H1 (cell line): ENCODE results near the gene CTDSP1. TPM values are rescaled to one million over a fixed set of nuclear protein-coding genes. Genes with fewer than 3 reads are reported as not detected.

Experiments
- CTCF ChIA-PET: fragments of 300-600 bp; sonication (Branson Sonifier 250); formaldehyde crosslinking; loops from one replicate; lab custom pipeline; 2021; ENCODE audit not compliant: partially characterized antibody; lab: Charles Lee
- POLR2A ChIA-PET: fragments of 300-600 bp; sonication (Branson Sonifier 250); formaldehyde crosslinking; loops from one replicate; lab custom pipeline; 2021; ENCODE audit warnings: inconsistent platforms; ENCODE audit not compliant: partially characterized antibody; lab: Charles Lee
- DNase-seq, 2 experiments: peaks; one replicate each; pipeline versions ENCODE4 v3.0.0 to v3.0.0-alpha.2; 2010 to 2022; ENCODE audit warnings: low spot score in 2 of 2, low read depth in 1 of 2, mixed read lengths in 1 of 2
- FAIRE-seq: peaks from 2 replicates; lab custom pipeline; 2011; peaks lifted over from hg19 to GRCh38; lab: Jason Lieb, UNC
- H2AFZ ChIP-seq: 2 replicates; pipeline ENCODE4 v1.8.1; 2012; ENCODE audit warnings: low read length, inconsistent platforms
- H2AK5ac ChIP-seq: 2 replicates; pipeline ENCODE4 v1.6.1; 2013; ENCODE audit warnings: low read depth, low read length
- H2BK120ac ChIP-seq: replicated peaks from 2 replicates; pipeline ENCODE3; 2013; ENCODE audit warnings: low read depth, low read length, inconsistent platforms
- H2BK12ac ChIP-seq: 2 replicates; pipeline ENCODE4 v1.6.1; 2013; ENCODE audit warnings: low read depth, low read length
- H2BK15ac ChIP-seq: 2 replicates; pipeline ENCODE4 v1.6.1; 2013; ENCODE audit warnings: low read length
- H2BK20ac ChIP-seq: 2 replicates; pipeline ENCODE4 v1.6.1; 2013; ENCODE audit warnings: low read length
- H2BK5ac ChIP-seq: 2 replicates; pipeline ENCODE4 v1.6.1; 2013; ENCODE audit warnings: low read depth, low read length
- H3K14ac ChIP-seq: 2 replicates; pipeline ENCODE4 v1.6.1; 2013; ENCODE audit warnings: inconsistent platforms; ENCODE audit not compliant: insufficient read length
- H3K18ac ChIP-seq: 2 replicates; pipeline ENCODE4 v1.6.1; 2013; ENCODE audit warnings: low read length; ENCODE audit errors: extremely low read depth
- H3K23ac ChIP-seq: 2 replicates; pipeline ENCODE4 v1.6.1; 2013; ENCODE audit warnings: inconsistent platforms; ENCODE audit not compliant: insufficient read length
- H3K23me2 ChIP-seq: 2 replicates; pipeline ENCODE4 v1.6.1; 2013; ENCODE audit warnings: low read depth, low read length
- H3K27ac ChIP-seq: 2 replicates; pipeline ENCODE4 v1.6.1; 2011; ENCODE audit warnings: low read depth, low read length, inconsistent platforms
- H3K27me3 ChIP-seq, 4 experiments: replicated peaks in 1 of 4; 1 replicate in 1 of 4; 2 replicates in 3 of 4; pipeline versions ENCODE4 v1.6.1 to v1.8.1; 2011 to 2013; ENCODE audit warnings: low read length in 3 of 4, mild to moderate bottlenecking in 3 of 4, inconsistent platforms in 2 of 4, mixed read lengths in 2 of 4, moderate library complexity in 1 of 4; ENCODE audit not compliant: control insufficient read depth in 3 of 4, insufficient read depth in 3 of 4; ENCODE audit errors: extremely low read depth in 1 of 4
- H3K36me3 ChIP-seq, 4 experiments: 2 replicates each; pipeline versions ENCODE4 v1.6.1 to v1.8.1; 2011 to 2013; ENCODE audit warnings: mild to moderate bottlenecking in 4 of 4, low read length in 3 of 4, moderate library complexity in 2 of 4, control low read depth in 1 of 4, inconsistent platforms in 1 of 4; ENCODE audit not compliant: insufficient read depth in 4 of 4, control insufficient read depth in 2 of 4
- H3K4ac ChIP-seq: replicated peaks from 2 replicates; pipeline ENCODE3; 2013; ENCODE audit warnings: low read length, low read depth, mixed read lengths, inconsistent platforms; ENCODE audit not compliant: insufficient read length
- H3K4me1 ChIP-seq, 4 experiments: replicated peaks in 1 of 4; 1 replicate in 1 of 4; 2 replicates in 3 of 4; pipeline versions ENCODE4 v1.6.1 to v1.8.1; 2011 to 2013; ENCODE audit warnings: low read length in 3 of 4, inconsistent platforms in 2 of 4, mixed read lengths in 1 of 4; ENCODE audit not compliant: insufficient read depth in 4 of 4, control insufficient read depth in 3 of 4
- H3K4me2 ChIP-seq, 2 experiments: 2 replicates each; pipeline versions ENCODE4 v1.6.1 to v1.8.1; 2011 to 2013; ENCODE audit warnings: low read depth in 2 of 2, low read length in 2 of 2, control low read depth in 1 of 2, inconsistent platforms in 1 of 2, mild to moderate bottlenecking in 1 of 2; ENCODE audit not compliant: insufficient read depth in 1 of 2
- H3K4me3 ChIP-seq, 4 experiments: fragments of 200-600, 300-600 bp in 1 of 4; sonication (generic), shearing (Covaris generic), sonication (Bioruptor Twin) in 1 of 4; 2 replicates each; pipeline versions ENCODE4 v1.5.1 to v1.8.1; 2011 to 2016; ENCODE audit warnings: low read length in 4 of 4, low read depth in 3 of 4, control low read depth in 2 of 4, inconsistent platforms in 2 of 4, mild to moderate bottlenecking in 2 of 4, mixed read lengths in 1 of 4, moderate library complexity in 1 of 4; ENCODE audit not compliant: insufficient read depth in 2 of 4; ENCODE audit errors: extremely low read depth in 1 of 4
- H3K56ac ChIP-seq: replicated peaks from 2 replicates; pipeline ENCODE3; 2013; ENCODE audit warnings: low read depth, mild to moderate bottlenecking, mixed read lengths, low read length, inconsistent platforms; ENCODE audit not compliant: insufficient read length
- H3K79me1 ChIP-seq: 2 replicates; pipeline ENCODE4 v1.6.1; 2013; ENCODE audit warnings: low read depth, low read length, control low read depth
- H3K79me2 ChIP-seq, 2 experiments: 2 replicates each; pipeline versions ENCODE4 v1.6.1 to v1.8.1; 2012 to 2013; ENCODE audit warnings: low read length in 2 of 2, mild to moderate bottlenecking in 2 of 2, inconsistent platforms in 1 of 2; ENCODE audit not compliant: insufficient read depth in 2 of 2, control insufficient read depth in 1 of 2
- H3K9ac ChIP-seq, 4 experiments: replicated peaks in 1 of 4; 1 replicate in 1 of 4; 2 replicates in 3 of 4; pipeline versions ENCODE4 v1.6.1 to v1.8.1; 2011 to 2013; ENCODE audit warnings: low read depth in 3 of 4, low read length in 3 of 4, control low read depth in 2 of 4, mild to moderate bottlenecking in 2 of 4, moderate library complexity in 2 of 4, inconsistent platforms in 1 of 4; ENCODE audit errors: extremely low read depth in 1 of 4
- H3K9me3 ChIP-seq, 2 experiments: 2 replicates each; pipeline versions ENCODE4 v1.6.1 to v1.8.1; 2012 to 2013; ENCODE audit warnings: mild to moderate bottlenecking in 2 of 2, moderate library complexity in 2 of 2, control low read depth in 1 of 2, inconsistent platforms in 1 of 2, low read depth in 1 of 2, low read length in 1 of 2, mixed read lengths in 1 of 2; ENCODE audit not compliant: insufficient read depth in 2 of 2
- H4K20me1 ChIP-seq, 2 experiments: replicated peaks in 1 of 2; 2 replicates each; pipeline versions ENCODE3 to v1.8.1; 2011 to 2013; ENCODE audit warnings: inconsistent platforms in 2 of 2, low read length in 2 of 2, mild to moderate bottlenecking in 1 of 2; ENCODE audit not compliant: insufficient read depth in 2 of 2, control insufficient read depth in 1 of 2
- H4K5ac ChIP-seq: 2 replicates; pipeline ENCODE4 v1.6.1; 2013; ENCODE audit warnings: low read length, low read depth, mixed read lengths, inconsistent platforms; ENCODE audit not compliant: insufficient read length
- H4K8ac ChIP-seq: 2 replicates; pipeline ENCODE4 v1.8.0; 2013; ENCODE audit warnings: mild to moderate bottlenecking, moderate library complexity, low read length, inconsistent platforms; ENCODE audit not compliant: insufficient read depth; ENCODE audit errors: extremely low read depth
- H4K91ac ChIP-seq: replicated peaks from 2 replicates; pipeline ENCODE3; 2013; ENCODE audit warnings: low read length, mixed read lengths, inconsistent platforms; ENCODE audit not compliant: insufficient read length
- CREB1 ChIP-seq: IDR thresholded peaks from 2 replicates; pipeline ENCODE4 v1.6.1; 2012; ENCODE audit warnings: inconsistent platforms
- E2F6 ChIP-seq: IDR thresholded peaks from 2 replicates; pipeline ENCODE4 v1.6.1; 2012; ENCODE audit warnings: inconsistent platforms
- GTF2F1 ChIP-seq: IDR thresholded peaks from 2 replicates; pipeline ENCODE4 v1.6.1; 2012; ENCODE audit warnings: low read depth, low read length, improper control_type of control experiment, borderline replicate concordance
- HDAC2 ChIP-seq, 2 experiments: fragments of 300-600 bp in 1 of 2; sonication (generic) in 1 of 2; IDR thresholded peaks; 2 replicates each; pipeline ENCODE4 v1.6.1; 2011 to 2012; ENCODE audit warnings: low read depth in 2 of 2, low read length in 2 of 2, mild to moderate bottlenecking in 2 of 2, moderate library complexity in 2 of 2, borderline replicate concordance in 1 of 2, inconsistent platforms in 1 of 2
- HDAC6 ChIP-seq: IDR thresholded peaks from one replicate; pipeline ENCODE4 v1.7.1; 2012; ENCODE audit warnings: low read depth, mild to moderate bottlenecking, inconsistent platforms, low read length, moderate library complexity
- MAX ChIP-seq: IDR thresholded peaks from 2 replicates; pipeline ENCODE4 v1.6.1; 2012; ENCODE audit warnings: inconsistent platforms
- PHF8 ChIP-seq: fragments of 200-600 bp; sonication (generic); conservative IDR thresholded peaks from 2 replicates; pipeline ENCODE4 v1.7.1; 2012; ENCODE audit warnings: low read depth, mild to moderate bottlenecking, inconsistent platforms, low read length, moderate library complexity
- TAF7 ChIP-seq: optimal IDR thresholded peaks from 2 replicates; pipeline ENCODE3; 2011; ENCODE audit warnings: low read depth, mild to moderate bottlenecking, inconsistent platforms, low read length, moderate library complexity, borderline replicate concordance
- TBP ChIP-seq: IDR thresholded peaks from 2 replicates; pipeline ENCODE4 v1.6.1; 2011; ENCODE audit warnings: low read depth, low read length, improper control_type of control experiment
- TEAD4 ChIP-seq: IDR thresholded peaks from 2 replicates; pipeline ENCODE4 v1.6.1; 2012; ENCODE audit warnings: low read depth, low read length, inconsistent platforms, mixed read lengths
- WGBS, 2 experiments: shearing (Covaris generic) in 1 of 2; methylation state at CpG; one replicate each; pipeline versions ENCODE4 v1.1.6 to v1.1.7; 2013 to 2015; ENCODE audit warnings: low lambda C conversion rate in 2 of 2, mixed read lengths in 2 of 2, inconsistent platforms in 1 of 2, low coverage in 1 of 2, missing lambda C conversion rate in 1 of 2; ENCODE audit not compliant: insufficient replicate concordance in 2 of 2, insufficient coverage in 1 of 2, insufficient read length in 1 of 2; ENCODE audit errors: extremely low coverage in 1 of 2, missing lambda C conversion rate in 1 of 2; 5-methylcytosine and 5-hydroxymethylcytosine counted together
- polyA plus RNA-seq, 7 experiments: library from polyadenylated mRNA; depleted of rRNA in 3 of 7; stranded (reverse) in 5 of 7; unstranded in 2 of 7; fragments of >200 nt in 5 of 7; fragments of 200-250 nt in 2 of 7; gene quantifications; 1 replicate in 5 of 7; 2 replicates in 1 of 7; 4 replicates in 1 of 7; pipeline versions ENCODE4 v1.2.1 to v1.2.3, GENCODE V29; 2011 to 2013; ENCODE audit warnings: missing spikeins in 2 of 7, mixed read lengths in 2 of 7
- total RNA-seq: library from RNA; stranded (reverse); fragmentation: NEBNext Ultra II Directional; extraction: Animal tissue kit (Norgen Biotek cat#: 25700); gene quantifications from 2 replicates; pipeline ENCODE4 v1.2.1, GENCODE V29; 2021

The CTDSP1 gene
- total and polyA plus RNA-seq, 2 of the 8 experiments (the other 6 are each of a cell fraction or from before 2014, with no cell fraction given), result 20.3 to 35.2 TPM

GRCh38 chr2:218448934-218449333 lies 49.3 kb downstream of the CTDSP1 start:
- no peaks in the 10 kb centered on the region for H3K79me1 ChIP-seq
- no peak overlapping the region for H3K4ac ChIP-seq
- no peak overlapping the region for H3K56ac ChIP-seq
- no peak overlapping the region for H2AK5ac ChIP-seq
- FAIRE-seq, result no peak
- H2BK120ac ChIP-seq, result no peak overlapping the region
- no peak overlapping the region for H3K18ac ChIP-seq
- no peak overlapping the region for H3K27ac ChIP-seq
- H2AFZ ChIP-seq, result no peak overlapping the region
- no peak overlapping the region for H2BK5ac ChIP-seq
- H4K20me1 ChIP-seq, result no peaks in the 10 kb centered on the region
- no peak overlapping the region for H3K14ac ChIP-seq
- TF ChIP-seq TAF7 (no peak), CREB1 (no peak), PHF8 (no peak), MAX (no peak), HDAC2 (IDR thresholded peaks at IDR 0.05; ENCODE audit: borderline replicate concordance in 1 of 2, low read depth in 2 of 2, low read length in 2 of 2) (no peak), TEAD4 (no peak), GTF2F1 (no peak), HDAC6 (no peak), TBP (no peak), E2F6 (no peak)
- no peak overlapping the region for H2BK12ac ChIP-seq
- no peak overlapping the region for H2BK20ac ChIP-seq
- H3K36me3 ChIP-seq, result peaks cover 0 to 24% (median 9%) of the 10 kb centered on the region in 4 experiments; a peak in 6 of 8 replicates
- H4K5ac ChIP-seq, result no peak overlapping the region
- no peak overlapping the region for H3K9ac ChIP-seq
- H3K4me1 ChIP-seq, result no peaks in the 10 kb centered on the region
- no peaks in the 10 kb centered on the region for H3K23me2 ChIP-seq
- H3K4me3 ChIP-seq, result no peak overlapping the region
- no peak overlapping the region for H2BK15ac ChIP-seq
- 86% methylated on average over 3 of the region's 3 CpGs; no CpG with 5 or more reads in 1 of the 2 experiments for WGBS, 2 experiments
- H3K9me3 ChIP-seq, result no peaks in the 10 kb centered on the region
- no peaks in the 10 kb centered on the region for H3K27me3 ChIP-seq
- no peak overlapping the region for H4K8ac ChIP-seq
- no peak overlapping the region for H4K91ac ChIP-seq
- no peak overlapping the region for H3K4me2 ChIP-seq
- no peak overlapping the region for H3K23ac ChIP-seq
- ChIA-PET CTCF (no interaction called here), POLR2A (no interaction called here)
- H3K79me2 ChIP-seq, result no peaks in the 10 kb centered on the region
- DNase-seq, result no peak
